B cell (primary cell): ENCODE results near the gene PTPRN2. TPM values are rescaled to one million over a fixed set of nuclear protein-coding genes. Genes with fewer than 3 reads are reported as not detected.

ENCODE experiments used
- ATAC-seq: fragments of 200-7000 bp; cut with Tn5 transposase; one replicate; pipeline ENCODE4 v1.10.0; 2021; ENCODE audit warnings: low read depth, mild to moderate bottlenecking, moderate number of reproducible peaks, moderate library complexity
- CTCF ChIA-PET: fragments of 350-600 bp; sonication (Branson Sonifier 250); formaldehyde crosslinking; loops from one replicate; lab custom pipeline; 2021; ENCODE audit warnings: antibody characterized with exemption, inconsistent platforms; lab: Charles Lee
- POLR2A ChIA-PET: fragments of 350-600 bp; sonication (Branson Sonifier 250); formaldehyde crosslinking; loops from one replicate; lab custom pipeline; 2021; ENCODE audit warnings: antibody characterized with exemption; lab: Charles Lee
- DNase-seq: peaks from one replicate; pipeline ENCODE4 v3.0.0; 2013
- H2AFZ ChIP-seq: 2 replicates; pipeline ENCODE4 v1.6.1; 2012; ENCODE audit warnings: mild to moderate bottlenecking, low read depth, low read length; ENCODE audit not compliant: insufficient read depth, poor library complexity, severe bottlenecking
- H3K27ac ChIP-seq, 2 donors: 1 replicate in 1 of 2; 2 replicates in 1 of 2; pipeline ENCODE4 v1.5.1; 2012 to 2013; ENCODE audit warnings: low read length in 2 of 2, mild to moderate bottlenecking in 2 of 2, moderate library complexity in 1 of 2
- H3K27me3 ChIP-seq, 4 experiments: fragments of 200-600 bp in 1 of 4; sonication (generic) in 1 of 4; replicated peaks in 1 of 4; 1 replicate in 2 of 4; 2 replicates in 2 of 4; pipeline versions ENCODE4 v1.6.1 to v1.7.0; 2013 to 2016; ENCODE audit warnings: low read length in 3 of 4, mild to moderate bottlenecking in 2 of 4, mixed read lengths in 1 of 4, moderate library complexity in 1 of 4; ENCODE audit not compliant: insufficient read depth in 4 of 4, control insufficient read depth in 3 of 4; ENCODE audit errors: control extremely low read depth in 1 of 4
- H3K36me3 ChIP-seq, 2 experiments: replicated peaks in 1 of 2; 1 replicate in 1 of 2; 2 replicates in 1 of 2; pipeline versions ENCODE4 v1.6.1 to v1.7.1; 2013; ENCODE audit warnings: low read length in 1 of 2; ENCODE audit not compliant: insufficient read depth in 2 of 2, control insufficient read depth in 1 of 2; ENCODE audit errors: control extremely low read depth in 1 of 2, extremely low read depth in 1 of 2
- H3K4me1 ChIP-seq, 2 donors: fragments of 200-600 bp in 1 of 2; sonication (generic) in 1 of 2; 1 replicate in 1 of 2; 2 replicates in 1 of 2; pipeline versions ENCODE4 v1.5.1 to v1.6.1; 2013 to 2017; ENCODE audit warnings: low read length in 2 of 2; ENCODE audit not compliant: control insufficient read depth in 2 of 2, insufficient read depth in 2 of 2
- H3K4me2 ChIP-seq: replicated peaks from 2 replicates; pipeline ENCODE3; 2012; ENCODE audit warnings: mild to moderate bottlenecking, low read depth, low read length; ENCODE audit not compliant: poor library complexity, severe bottlenecking
- H3K4me3 ChIP-seq, 5 experiments: fragments of 200-600 bp in 1 of 5; sonication (generic) in 1 of 5; 1 replicate in 3 of 5; 2 replicates in 2 of 5; pipeline versions ENCODE4 v1.5.1 to v1.7.0; 2011 to 2016; ENCODE audit warnings: low read length in 4 of 5, mild to moderate bottlenecking in 4 of 5, low read depth in 2 of 5, control low read depth in 1 of 5, moderate library complexity in 1 of 5; ENCODE audit not compliant: insufficient read depth in 1 of 5; ENCODE audit errors: control extremely low read depth in 1 of 5, extremely low read depth in 1 of 5
- H3K79me2 ChIP-seq: fragments of 200-600 bp; sonication (generic); one replicate; pipeline ENCODE4 v1.6.0; 2016; ENCODE audit warnings: low read length; ENCODE audit not compliant: control insufficient read depth, insufficient read depth
- H3K9ac ChIP-seq: fragments of 200-600 bp; sonication (generic); 2 replicates; pipeline ENCODE4 v1.6.1; 2017; ENCODE audit warnings: mild to moderate bottlenecking, low read length, moderate library complexity
- H3K9me3 ChIP-seq, 3 donors: one replicate each; pipeline versions ENCODE4 v1.6.1 to v1.7.1; 2013; ENCODE audit warnings: low read length in 2 of 3; ENCODE audit not compliant: control insufficient read depth in 2 of 3, insufficient read depth in 1 of 3; ENCODE audit errors: control extremely low read depth in 1 of 3
- H4K20me1 ChIP-seq: 2 replicates; pipeline ENCODE4 v1.6.0; 2012; ENCODE audit warnings: mild to moderate bottlenecking, low read length; ENCODE audit not compliant: insufficient read depth, control insufficient read depth, poor library complexity, severe bottlenecking
- H3K27ac Mint-ChIP-seq: one replicate; pipeline ENCODE4 v1.8.0; 2021; ENCODE audit warnings: mixed read lengths
- H3K27me3 Mint-ChIP-seq: one replicate; pipeline ENCODE4 v1.8.0; 2021; ENCODE audit warnings: mixed read lengths
- H3K4me1 Mint-ChIP-seq: one replicate; pipeline ENCODE4 v1.8.0; 2021; ENCODE audit warnings: mixed read lengths
- H3K4me3 Mint-ChIP-seq: one replicate; pipeline ENCODE4 v1.8.0; 2021; ENCODE audit warnings: mixed read lengths
- H3K9me3 Mint-ChIP-seq: one replicate; pipeline ENCODE4 v1.8.0; 2022; ENCODE audit warnings: mixed read lengths; ENCODE audit not compliant: insufficient read depth
- EZH2 ChIP-seq: IDR thresholded peaks from 2 replicates; pipeline ENCODE4 v1.6.1; 2012; ENCODE audit warnings: borderline replicate concordance, low read depth, mild to moderate bottlenecking, moderate library complexity, low read length; ENCODE audit not compliant: insufficient read depth, poor library complexity, severe bottlenecking
- WGBS: methylation state at CpG from one replicate; pipeline ENCODE4 v1.1.5; 2013; ENCODE audit warnings: missing lambda C conversion rate; ENCODE audit not compliant: insufficient coverage; 5-methylcytosine and 5-hydroxymethylcytosine counted together
- intact Hi-C: fragments of 100-400 bp; cut with micrococcal nuclease; formaldehyde crosslinking; loops from one replicate; pipeline ENCODE4 v1.10.0; 2022
- polyA plus RNA-seq: library from polyadenylated mRNA; depleted of rRNA; stranded (reverse); fragments of >200 nt; gene quantifications from 2 replicates; pipeline ENCODE4 v1.2.3, GENCODE V29; 2012
- total RNA-seq, 2 donors: library from RNA; stranded (reverse); fragments of 120-200 nt in 1 of 2; gene quantifications; 1 replicate in 1 of 2; 2 replicates in 1 of 2; pipeline versions ENCODE4 v1.2.3 to v1.2.4, GENCODE V29; 2013 to 2022
- TF ChIP-seq, protein P1 (sequence below): fragments of 200-600 bp; IDR thresholded peaks from one replicate; pipeline ENCODE4 v1.8.0; 2022; ENCODE audit warnings: antibody characterized with exemption, mild to moderate bottlenecking

Gene PTPRN2
- total and polyA plus RNA-seq, 2 donors (not counting 1 experiment from before 2014, with no cell fraction given), result 2.0 to 5.0 TPM

DNA sequence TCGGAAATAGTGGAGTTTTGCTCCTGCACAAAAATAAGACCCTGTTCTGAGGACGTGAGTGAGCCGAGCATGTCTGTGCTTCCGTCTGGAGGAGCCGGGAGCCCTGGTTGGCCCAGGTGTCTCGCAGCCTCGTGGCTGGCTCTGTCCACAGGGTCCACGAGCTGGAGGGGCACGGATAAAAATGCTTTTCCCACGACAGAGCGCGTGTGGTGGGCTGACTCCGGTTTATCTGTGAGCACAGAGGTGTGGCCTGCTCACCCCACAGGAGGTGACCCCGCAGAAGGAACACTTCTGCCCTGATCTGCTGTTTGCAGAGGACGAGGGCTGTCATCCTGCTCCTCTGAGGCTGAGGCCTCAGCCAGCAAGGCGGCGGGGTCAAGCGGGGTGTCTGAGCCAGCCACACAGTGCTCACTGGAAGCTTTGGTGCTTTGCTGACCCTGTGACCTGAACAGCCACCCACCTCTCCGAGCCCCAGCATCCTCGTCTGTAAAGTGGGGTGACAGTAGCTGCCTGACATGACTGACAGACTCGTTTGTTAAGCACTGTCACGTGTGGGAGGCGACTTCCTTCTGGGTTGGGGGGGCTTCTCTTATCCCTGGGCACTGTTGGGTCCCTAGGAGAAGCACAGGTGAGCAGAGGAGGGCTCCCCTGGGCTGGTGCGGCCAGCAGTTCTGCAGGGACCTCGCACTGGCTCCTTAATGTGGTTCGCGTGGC lies 1088.3 kb downstream of the PTPRN2 start:
- no peak for TF ChIP-seq EZH2
- TF ChIP-seq, protein P1, sequence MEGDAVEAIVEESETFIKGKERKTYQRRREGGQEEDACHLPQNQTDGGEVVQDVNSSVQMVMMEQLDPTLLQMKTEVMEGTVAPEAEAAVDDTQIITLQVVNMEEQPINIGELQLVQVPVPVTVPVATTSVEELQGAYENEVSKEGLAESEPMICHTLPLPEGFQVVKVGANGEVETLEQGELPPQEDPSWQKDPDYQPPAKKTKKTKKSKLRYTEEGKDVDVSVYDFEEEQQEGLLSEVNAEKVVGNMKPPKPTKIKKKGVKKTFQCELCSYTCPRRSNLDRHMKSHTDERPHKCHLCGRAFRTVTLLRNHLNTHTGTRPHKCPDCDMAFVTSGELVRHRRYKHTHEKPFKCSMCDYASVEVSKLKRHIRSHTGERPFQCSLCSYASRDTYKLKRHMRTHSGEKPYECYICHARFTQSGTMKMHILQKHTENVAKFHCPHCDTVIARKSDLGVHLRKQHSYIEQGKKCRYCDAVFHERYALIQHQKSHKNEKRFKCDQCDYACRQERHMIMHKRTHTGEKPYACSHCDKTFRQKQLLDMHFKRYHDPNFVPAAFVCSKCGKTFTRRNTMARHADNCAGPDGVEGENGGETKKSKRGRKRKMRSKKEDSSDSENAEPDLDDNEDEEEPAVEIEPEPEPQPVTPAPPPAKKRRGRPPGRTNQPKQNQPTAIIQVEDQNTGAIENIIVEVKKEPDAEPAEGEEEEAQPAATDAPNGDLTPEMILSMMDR, result no peak
- no peak overlapping the region for H3K4me2 ChIP-seq
- ChIA-PET CTCF (no interaction called here), POLR2A (no interaction called here)
- peaks cover 0 to 4% (median 0%) of the 10 kb centered on the region in 4 experiments for H3K27me3 ChIP-seq
- H4K20me1 ChIP-seq, result no peaks in the 10 kb centered on the region
- intact Hi-C loops, result no loop called here
- peaks cover 0 to 4% (median 0%) of the 10 kb centered on the region in 3 donors for H3K9me3 ChIP-seq
- no peaks in the 10 kb centered on the region for H3K9me3 Mint-ChIP-seq
- peaks cover 6% of the 10 kb centered on the region for H3K4me1 Mint-ChIP-seq
- 90% methylated on average over 26 of the region's 27 CpGs for WGBS
- peaks cover 4% of the 10 kb centered on the region for H3K27me3 Mint-ChIP-seq
- H3K4me1 ChIP-seq, result peaks cover 5 to 9% of the 10 kb centered on the region in 2 donors
- no peak overlapping the region for H3K27ac ChIP-seq
- H3K4me3 ChIP-seq, result no peak overlapping the region
- H3K27ac Mint-ChIP-seq, result no peak overlapping the region
- H3K79me2 ChIP-seq, result no peaks in the 10 kb centered on the region
- DNase-seq (no peak), ATAC-seq (no peak)
- H3K36me3 ChIP-seq, result no peaks in the 10 kb centered on the region
- H3K9ac ChIP-seq, result no peak overlapping the region
- H2AFZ ChIP-seq, result no peak overlapping the region
- H3K4me3 Mint-ChIP-seq, result no peak overlapping the region

DNA sequence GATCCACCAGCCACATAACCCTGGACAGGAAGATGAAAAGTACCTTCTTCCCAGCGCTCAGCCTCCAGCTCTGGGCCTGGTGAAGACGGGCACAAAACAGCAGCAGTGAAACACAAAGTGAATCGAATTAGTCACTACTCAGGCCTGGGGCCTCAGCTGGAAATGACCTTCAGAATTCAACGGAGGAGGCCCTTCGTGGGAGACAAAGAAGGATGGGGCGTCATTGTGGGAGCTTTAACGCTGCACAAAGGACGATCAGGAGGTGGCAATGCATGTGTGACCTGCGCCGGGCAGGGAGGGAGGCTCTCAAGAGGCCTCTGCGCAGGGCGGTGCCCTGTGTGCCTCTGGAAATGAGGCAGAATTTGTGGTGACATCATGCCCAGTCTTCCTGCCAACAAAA lies 1089.0 kb downstream of the PTPRN2 start:
- POLR2A ChIA-PET, result no interaction called here
- peaks cover 5% of the 10 kb centered on the region for H3K9me3 Mint-ChIP-seq
- intact Hi-C loops, result no loop called here
- H3K27me3 Mint-ChIP-seq, result peaks cover 10% of the 10 kb centered on the region
- H3K4me2 ChIP-seq, result no peak overlapping the region
- no peak overlapping the region for H2AFZ ChIP-seq
- peaks cover 0 to 4% (median 0%) of the 10 kb centered on the region in 3 donors for H3K9me3 ChIP-seq
- peaks cover 5% of the 10 kb centered on the region for H3K4me1 Mint-ChIP-seq
- H3K27ac ChIP-seq, result no peak overlapping the region
- H3K4me1 ChIP-seq, result peaks cover 5 to 9% of the 10 kb centered on the region in 2 donors
- WGBS, result 97% methylated on average over 12 of the region's 12 CpGs
- H3K27me3 ChIP-seq, result peaks cover 0 to 4% (median 0%) of the 10 kb centered on the region in 4 experiments
- ATAC-seq, result no peak
- TF ChIP-seq, protein P1, result no peak
- TF ChIP-seq EZH2, result no peak
- no peak overlapping the region for H3K27ac Mint-ChIP-seq
- H4K20me1 ChIP-seq, result no peaks in the 10 kb centered on the region
- no peaks in the 10 kb centered on the region for H3K36me3 ChIP-seq
- no peak overlapping the region for H3K4me3 Mint-ChIP-seq
- H3K79me2 ChIP-seq, result no peaks in the 10 kb centered on the region
- CTCF ChIA-PET, result no interaction called here
- no peak for DNase-seq
- no peak overlapping the region for H3K9ac ChIP-seq
- no peak overlapping the region for H3K4me3 ChIP-seq
